Muscle layer of duodenum (tissue), 2 donors: ENCODE measurements around the gene CPN2.

Experiments
- H3K27ac ChIP-seq: one replicate; pipeline ENCODE4 v1.7.0; 2013; ENCODE audit warnings: mild to moderate bottlenecking, low read length
- H3K27me3 ChIP-seq: one replicate; pipeline ENCODE4 v1.7.0; 2013; ENCODE audit warnings: low read depth, mild to moderate bottlenecking, control low read depth, low read length
- H3K36me3 ChIP-seq, 2 donors: one replicate each; pipeline ENCODE4 v1.7.0; 2013; ENCODE audit warnings: low read length in 2 of 2, control low read depth in 1 of 2, mild to moderate bottlenecking in 1 of 2; ENCODE audit not compliant: insufficient read depth in 2 of 2, control insufficient read depth in 1 of 2
- H3K4me1 ChIP-seq, 2 donors: one replicate each; pipeline ENCODE4 v1.7.0; 2013; ENCODE audit warnings: low read length in 2 of 2, mild to moderate bottlenecking in 2 of 2, control low read depth in 1 of 2, moderate library complexity in 1 of 2; ENCODE audit not compliant: insufficient read depth in 2 of 2, control insufficient read depth in 1 of 2
- H3K4me3 ChIP-seq, 2 donors: one replicate each; pipeline ENCODE4 v1.7.0; 2013; ENCODE audit warnings: low read length in 2 of 2, low read depth in 1 of 2, mild to moderate bottlenecking in 1 of 2
- H3K9me3 ChIP-seq, 2 donors: one replicate each; pipeline ENCODE4 v1.7.0; 2013; ENCODE audit warnings: low read length in 2 of 2, control low read depth in 1 of 2, mild to moderate bottlenecking in 1 of 2; ENCODE audit not compliant: control insufficient read depth in 1 of 2
- donor health status: healthy.

Gene CPN2

DNA sequence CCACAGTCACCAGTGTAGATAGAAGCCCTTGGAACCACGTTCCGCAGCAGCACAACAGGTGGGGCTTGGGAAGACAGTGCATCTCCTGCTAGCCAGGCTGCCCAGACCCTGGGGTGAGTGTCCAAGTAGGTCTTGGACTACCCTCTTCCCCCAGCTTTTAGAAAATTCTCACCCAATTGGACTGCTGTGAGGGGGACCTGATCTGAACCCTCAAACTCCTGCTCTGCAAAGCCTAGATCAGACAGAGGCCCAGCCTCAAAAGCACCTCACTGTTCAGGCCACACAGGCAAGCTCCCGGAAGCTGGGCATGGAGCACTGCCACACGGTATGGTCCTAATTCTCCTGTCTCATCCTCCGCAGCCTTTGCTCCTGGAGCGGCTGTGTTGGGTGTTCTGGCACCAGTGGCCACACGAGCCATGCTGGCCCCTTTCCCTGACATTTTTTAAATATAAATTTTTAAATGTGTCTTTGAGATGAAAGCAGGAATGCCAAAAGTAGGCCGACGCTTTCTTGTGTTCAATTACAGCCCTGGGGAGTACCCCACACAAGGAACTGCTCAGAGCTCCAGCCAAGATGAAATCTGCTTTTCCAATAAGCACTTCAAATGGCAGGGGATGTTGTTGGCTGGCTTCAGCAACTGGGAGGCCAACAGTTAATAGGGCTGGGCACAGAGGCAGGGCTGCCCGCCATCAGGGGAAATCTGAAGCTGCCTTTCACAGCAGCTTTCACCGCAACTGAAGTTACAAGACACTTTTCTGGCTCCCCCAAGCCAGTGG is 40.9 kb downstream of the CPN2 start:
- no peak overlapping the region for H3K27ac ChIP-seq
- H3K4me1 ChIP-seq = peaks cover 2 to 9% of the 10 kb centered on the region in 2 donors
- no peak overlapping the region for H3K4me3 ChIP-seq
- no peaks in the 10 kb centered on the region for H3K9me3 ChIP-seq
- no peaks in the 10 kb centered on the region for H3K36me3 ChIP-seq
- no peaks in the 10 kb centered on the region for H3K27me3 ChIP-seq

DNA sequence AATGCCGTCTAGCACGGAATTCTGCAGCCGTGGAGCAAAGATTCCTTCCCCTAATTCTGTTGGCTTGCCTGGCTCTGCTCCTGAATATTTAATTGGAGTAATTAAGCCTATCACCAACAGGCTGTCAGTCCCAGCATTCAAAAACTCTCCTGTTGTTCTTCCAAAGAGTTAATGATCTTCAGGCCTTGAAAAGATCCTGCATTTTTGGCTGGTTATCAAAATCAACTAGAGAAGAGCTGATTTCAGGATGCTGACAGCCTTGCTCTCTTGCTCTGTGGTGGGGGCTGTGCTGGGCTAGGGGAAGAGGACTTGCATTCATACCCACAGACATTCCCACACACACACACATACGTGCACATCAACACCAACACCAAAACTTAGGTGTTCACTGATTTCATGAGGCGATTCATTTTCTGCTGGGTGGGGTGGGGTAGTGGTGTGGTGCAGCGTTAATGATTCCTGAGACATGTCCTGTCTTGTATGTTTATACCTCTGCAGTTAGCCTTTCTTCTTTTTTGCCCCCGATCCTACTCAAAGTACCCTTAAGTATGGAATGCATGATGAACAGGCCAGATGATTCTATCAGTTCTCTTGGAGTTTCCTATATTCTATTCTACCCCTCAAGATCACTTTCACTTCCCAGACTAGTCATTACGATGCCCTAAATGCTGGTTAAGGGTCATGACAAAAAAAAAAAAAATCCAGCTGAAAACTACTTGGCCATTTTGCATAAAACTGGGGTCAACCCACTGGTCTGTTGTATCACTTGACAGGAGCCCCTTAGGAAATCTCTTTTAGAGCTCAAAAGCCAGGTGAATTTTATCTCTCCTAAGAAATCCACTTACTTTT is 42.3 kb downstream of the CPN2 start:
- H3K4me3 ChIP-seq = no peak overlapping the region
- no peak overlapping the region for H3K27ac ChIP-seq
- no peaks in the 10 kb centered on the region for H3K27me3 ChIP-seq
- H3K4me1 ChIP-seq = peaks cover 0 to 9% of the 10 kb centered on the region in 2 donors
- H3K36me3 ChIP-seq = no peaks in the 10 kb centered on the region
- H3K9me3 ChIP-seq = no peaks in the 10 kb centered on the region

DNA sequence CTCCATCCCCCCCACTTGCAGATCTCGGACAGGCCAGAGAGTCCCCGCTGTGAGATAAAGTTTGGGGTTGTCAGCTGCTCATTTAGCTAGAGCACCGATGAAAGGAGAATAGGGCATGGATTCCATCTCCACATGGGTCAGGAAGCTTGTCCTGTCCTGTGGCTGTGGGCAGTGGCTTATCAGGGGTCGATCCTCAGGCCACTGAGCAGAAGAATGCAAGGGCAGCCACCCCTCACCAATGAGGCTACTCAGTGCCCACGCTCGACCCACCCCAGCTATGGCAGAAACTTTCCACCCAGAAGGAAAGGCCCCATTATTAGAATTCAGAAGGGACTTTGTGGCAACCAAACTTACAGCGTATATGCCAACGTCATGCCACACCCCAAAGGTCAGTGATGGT is 43.3 kb downstream of the CPN2 start:
- Histone ChIP-seq H3K4me3 (no peak overlapping the region), H3K9me3 (no peaks in the 10 kb centered on the region), H3K36me3 (no peaks in the 10 kb centered on the region), H3K27ac (no peak overlapping the region), H3K4me1 (peaks cover 0 to 6% of the 10 kb centered on the region in 2 donors), H3K27me3 (no peaks in the 10 kb centered on the region)

DNA sequence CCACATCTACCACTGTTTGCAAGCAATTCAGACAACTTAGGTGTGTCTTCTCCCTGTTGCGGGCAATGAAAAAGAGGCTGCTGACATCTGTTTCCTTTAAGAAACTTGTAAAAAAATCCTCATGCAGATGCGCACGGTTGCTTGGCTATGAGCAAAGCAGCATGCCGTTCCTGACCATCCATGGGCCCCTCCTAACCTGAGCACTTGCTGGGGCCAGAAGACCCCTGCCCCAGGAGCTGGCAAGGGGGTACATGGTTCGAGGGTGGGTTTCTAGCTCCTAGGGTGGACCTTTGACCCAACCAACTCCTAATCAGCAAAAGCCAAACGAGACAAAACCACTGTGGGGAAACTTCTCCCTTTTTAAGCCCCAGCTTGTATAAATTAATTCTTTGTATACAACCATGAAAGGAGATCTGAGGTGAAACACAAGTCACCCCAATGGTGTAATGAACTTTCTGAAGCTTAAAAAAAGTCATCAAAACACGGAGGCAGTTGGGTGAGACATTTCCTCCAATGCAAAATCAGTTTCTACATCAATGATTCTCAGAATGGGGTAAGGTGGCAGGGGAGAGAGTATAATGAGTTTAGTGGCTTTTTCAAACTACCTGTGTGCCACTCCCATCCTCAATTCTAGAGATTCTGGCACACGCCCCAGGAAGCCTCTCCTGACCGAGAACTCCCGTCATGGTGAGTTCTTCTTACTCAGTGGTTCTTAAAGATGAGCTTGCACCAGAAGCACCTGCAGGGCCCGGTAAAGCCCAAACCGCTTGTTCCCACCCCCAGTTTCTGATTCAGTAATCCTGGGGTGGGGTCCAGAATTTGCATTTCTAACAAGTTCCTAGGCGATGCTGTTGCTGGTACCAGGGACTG is 44.1 kb downstream of the CPN2 start:
- Histone ChIP-seq H3K4me3 (no peak overlapping the region), H3K9me3 (no peaks in the 10 kb centered on the region), H3K36me3 (no peaks in the 10 kb centered on the region), H3K27me3 (no peaks in the 10 kb centered on the region), H3K27ac (no peak overlapping the region), H3K4me1 (peaks cover 0 to under 1% of the 10 kb centered on the region in 2 donors)

DNA sequence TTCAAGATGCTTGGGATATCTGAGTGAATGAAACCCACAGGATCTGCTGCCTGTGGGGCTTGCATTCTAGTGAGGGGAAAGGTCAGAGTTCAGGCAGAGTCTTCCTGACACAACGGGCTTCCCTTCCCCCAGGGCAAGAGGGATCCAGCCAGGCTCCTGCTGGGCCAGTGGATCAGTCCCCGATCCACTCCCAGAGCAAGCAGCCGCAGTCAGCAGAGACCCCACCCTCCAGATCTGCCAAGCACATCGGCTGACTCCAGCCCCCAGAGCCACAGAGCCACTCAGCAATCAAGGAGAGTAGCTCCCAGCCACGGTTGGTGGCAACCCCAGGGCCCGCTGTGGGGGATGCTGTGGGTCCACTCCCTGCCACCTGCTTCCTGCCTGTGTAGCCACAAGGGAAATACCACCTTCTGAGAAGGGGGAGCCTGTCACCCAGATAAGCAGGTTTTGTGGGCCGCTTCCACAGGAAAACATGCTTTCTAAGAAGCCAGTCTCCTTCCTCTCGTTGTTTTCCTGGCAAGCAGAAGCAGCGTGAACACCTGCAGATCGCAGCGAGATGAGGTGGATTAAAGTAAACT is 44.9 kb downstream of the CPN2 start:
- Histone ChIP-seq H3K36me3 (no peaks in the 10 kb centered on the region), H3K4me3 (no peak overlapping the region), H3K27me3 (no peaks in the 10 kb centered on the region), H3K4me1 (peaks cover 0 to 6% of the 10 kb centered on the region in 2 donors), H3K27ac (no peak overlapping the region), H3K9me3 (no peaks in the 10 kb centered on the region)

DNA sequence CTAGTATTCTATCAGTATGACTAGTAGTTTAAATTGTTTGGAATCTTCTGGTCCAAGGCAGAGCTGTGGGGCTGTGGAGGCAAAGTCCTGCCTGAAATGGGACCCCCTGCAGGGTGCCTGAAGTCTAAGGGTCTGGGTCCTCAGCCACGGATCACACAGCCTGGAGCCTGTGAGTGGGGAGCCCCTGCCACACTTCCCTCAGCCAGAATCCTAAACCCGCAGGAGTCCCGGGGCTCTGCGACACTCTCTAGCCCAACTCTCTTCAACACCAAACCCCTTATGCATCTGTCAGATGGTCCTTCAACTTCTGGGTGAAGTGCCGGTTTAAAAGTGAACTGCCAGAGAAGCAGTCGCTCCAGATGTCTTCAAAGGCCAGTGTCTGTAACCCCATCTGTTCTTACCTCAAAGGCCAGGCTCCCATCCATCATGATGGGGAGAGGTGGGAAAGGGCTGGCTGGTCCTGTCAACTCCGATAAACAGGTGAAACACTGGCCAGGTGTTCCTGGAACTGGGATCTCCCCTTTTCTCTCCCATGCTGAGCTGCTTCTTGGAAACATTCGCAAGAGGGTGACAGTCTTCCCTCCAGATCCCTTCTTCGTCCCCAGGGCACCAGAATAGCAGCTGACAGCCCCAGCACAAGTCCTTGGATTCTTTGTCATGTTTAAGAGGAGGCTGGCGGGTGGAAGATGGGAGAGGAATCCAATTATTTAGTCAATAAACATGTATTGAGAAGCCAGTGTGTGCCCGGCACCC is 45.6 kb downstream of the CPN2 start:
- peaks cover 0 to 9% of the 10 kb centered on the region in 2 donors for H3K4me1 ChIP-seq
- H3K4me3 ChIP-seq = no peak overlapping the region

DNA sequence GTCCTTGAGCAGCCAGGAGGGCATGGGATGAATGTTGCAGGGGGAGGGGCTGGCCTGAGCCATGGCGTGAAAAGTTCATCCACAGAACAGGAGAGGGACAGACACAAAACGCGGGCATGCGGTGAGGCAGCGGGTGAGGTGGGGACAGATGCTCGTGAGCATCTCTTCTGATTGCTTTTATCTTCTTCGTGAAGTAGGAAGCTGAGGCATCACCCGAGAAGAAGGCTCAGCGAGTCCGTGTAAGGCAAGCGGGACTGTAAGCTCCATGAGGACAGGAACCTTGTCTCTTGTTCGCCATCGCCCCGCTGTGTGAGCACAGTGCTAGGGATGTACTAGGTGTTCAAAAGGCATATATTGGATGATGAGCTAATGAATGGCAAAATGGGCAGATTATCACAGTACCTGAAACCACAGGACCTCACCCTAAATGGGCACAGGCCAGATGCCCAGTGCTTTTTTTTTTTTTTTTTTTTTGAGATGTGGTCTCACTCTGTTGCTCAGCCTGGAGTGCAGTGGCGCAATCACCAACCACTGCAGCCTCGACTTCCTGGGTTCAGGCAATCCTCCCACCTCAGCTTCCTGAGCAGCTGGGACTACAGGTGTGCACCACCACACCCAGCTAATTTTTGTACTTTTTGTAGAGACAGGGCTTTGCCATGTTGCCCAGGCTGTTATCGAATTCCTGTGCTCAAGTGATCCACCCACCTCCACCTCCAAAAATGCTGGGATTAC is 46.8 kb downstream of the CPN2 start:
- no peak overlapping the region for H3K27ac ChIP-seq

More for the DNA sequence above, 45.6 kb downstream of the CPN2 start:
- no peaks in the 10 kb centered on the region for H3K36me3 ChIP-seq
- H3K27ac ChIP-seq = no peak overlapping the region
- no peaks in the 10 kb centered on the region for H3K9me3 ChIP-seq
- H3K27me3 ChIP-seq = no peaks in the 10 kb centered on the region

DNA sequence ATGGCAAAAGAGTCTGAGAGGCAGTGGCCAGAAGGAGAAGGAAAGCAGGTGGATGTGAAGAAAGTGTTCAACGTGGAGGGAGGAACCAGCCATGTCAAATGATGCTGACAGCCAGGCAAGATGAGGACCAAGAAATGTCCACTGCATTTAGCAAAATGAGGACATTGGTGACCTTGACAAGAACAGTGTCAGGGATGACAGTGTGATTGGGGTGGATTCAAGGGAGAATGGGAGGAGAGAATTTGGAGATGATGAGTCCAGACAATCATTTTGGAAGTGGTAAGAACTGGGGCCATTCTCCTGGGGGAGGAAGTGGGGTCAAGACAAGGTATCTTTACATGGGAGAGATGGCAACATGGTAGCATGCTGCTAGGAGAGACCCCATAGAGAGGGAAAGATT is 47.4 kb downstream of the CPN2 start:
- H3K9me3 ChIP-seq = no peaks in the 10 kb centered on the region
- H3K27me3 ChIP-seq = no peaks in the 10 kb centered on the region
- no peaks in the 10 kb centered on the region for H3K36me3 ChIP-seq
- peaks cover 0 to 12% of the 10 kb centered on the region in 2 donors for H3K4me1 ChIP-seq
- H3K27ac ChIP-seq = no peak overlapping the region
- no peak overlapping the region for H3K4me3 ChIP-seq

More for the DNA sequence above, 46.8 kb downstream of the CPN2 start:
- Histone ChIP-seq H3K27me3 (no peaks in the 10 kb centered on the region), H3K4me1 (peaks cover 0 to 12% of the 10 kb centered on the region in 2 donors), H3K4me3 (no peak overlapping the region), H3K9me3 (no peaks in the 10 kb centered on the region), H3K36me3 (no peaks in the 10 kb centered on the region)

DNA sequence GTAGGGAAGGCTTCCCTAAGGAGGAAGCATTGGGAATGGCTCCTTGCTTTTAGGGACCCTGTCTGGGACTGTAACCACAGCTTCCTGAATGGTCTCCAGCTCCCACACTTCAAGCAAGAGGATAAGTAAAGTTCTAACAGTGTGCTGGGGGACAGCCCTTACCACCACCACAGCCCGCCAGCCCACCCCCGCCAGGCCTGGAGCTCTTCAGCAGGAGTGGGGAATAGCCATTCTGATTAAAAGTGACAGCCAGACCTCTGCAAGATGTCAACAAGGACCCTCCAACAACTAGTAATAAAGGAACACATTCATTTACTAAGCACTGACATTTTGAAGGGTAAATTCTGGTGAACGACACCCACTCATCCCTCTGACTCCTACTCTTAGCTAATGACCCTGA is 49.4 kb downstream of the CPN2 start:
- Histone ChIP-seq H3K27ac (no peak overlapping the region), H3K27me3 (no peaks in the 10 kb centered on the region), H3K9me3 (no peaks in the 10 kb centered on the region), H3K36me3 (no peaks in the 10 kb centered on the region), H3K4me3 (no peak overlapping the region), H3K4me1 (peaks cover 0 to 14% of the 10 kb centered on the region in 2 donors)

DNA sequence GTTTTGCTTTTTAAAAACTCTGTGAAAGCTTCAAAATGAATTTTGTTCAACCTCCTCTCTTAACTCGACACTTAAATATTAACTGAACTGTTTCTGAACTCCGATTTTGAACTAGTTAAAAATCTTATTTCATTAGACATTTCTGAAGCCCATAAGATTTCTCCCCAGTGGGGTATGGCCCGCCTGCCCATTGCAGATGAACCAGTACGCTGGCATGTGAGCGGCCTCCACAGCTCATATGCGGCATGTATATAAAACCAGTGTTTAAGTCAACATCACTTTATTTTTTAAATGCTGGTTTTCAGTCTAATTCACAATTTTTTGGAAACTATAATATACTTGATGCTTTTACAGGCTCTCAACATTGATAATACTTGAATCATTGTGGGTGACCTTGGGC is 50.2 kb downstream of the CPN2 start:
- Histone ChIP-seq H3K36me3 (no peaks in the 10 kb centered on the region), H3K27me3 (no peaks in the 10 kb centered on the region), H3K4me3 (no peak overlapping the region), H3K4me1 (peaks cover 0 to 18% of the 10 kb centered on the region in 2 donors), H3K9me3 (no peaks in the 10 kb centered on the region), H3K27ac (no peak overlapping the region)
